Myocyte (in vitro differentiated cells): ENCODE data around the gene UQCC3. TPM values are rescaled to one million over a fixed set of nuclear protein-coding genes. Genes with fewer than 3 reads are reported as not detected.
"Not testable (repeated sequence)": the region's sequence is repeated elsewhere in the genome, so short reads cannot be mapped to it uniquely, and the experiment has no call there.

Source experiments
- DNase-seq: peaks from one replicate; pipeline ENCODE4 v3.0.0-alpha.2; 2012; ENCODE audit warnings: low read depth
- total RNA-seq: library from RNA; depleted of rRNA; stranded (reverse); fragments of >200 nt; gene quantifications from 2 replicates; pipeline ENCODE4 v1.2.3, GENCODE V29; 2014

Gene UQCC3
- total RNA-seq, 1 donor from 2014 or later: 5.7 TPM

DNA sequence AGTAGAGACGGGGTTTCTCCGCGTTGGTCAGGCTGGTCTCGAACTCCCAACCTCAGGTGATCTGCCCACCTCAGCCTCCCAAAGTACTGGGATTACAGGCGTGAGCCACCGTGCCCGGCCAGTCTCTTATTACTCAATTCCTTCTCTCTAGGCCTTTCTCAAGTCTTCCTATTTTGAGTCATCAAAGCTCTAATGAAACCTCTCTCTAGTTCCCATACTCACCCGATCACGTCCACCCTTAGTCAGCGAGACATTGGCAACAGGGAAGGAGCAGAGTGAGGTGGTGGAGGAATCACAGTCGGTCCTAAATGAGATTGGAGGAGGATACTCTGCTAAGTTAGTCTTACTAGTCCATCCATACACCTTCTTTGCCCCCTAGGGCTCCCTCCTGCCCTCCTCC is 30.8 kb downstream of the UQCC3 start:
- DNase-seq: no peak

DNA sequence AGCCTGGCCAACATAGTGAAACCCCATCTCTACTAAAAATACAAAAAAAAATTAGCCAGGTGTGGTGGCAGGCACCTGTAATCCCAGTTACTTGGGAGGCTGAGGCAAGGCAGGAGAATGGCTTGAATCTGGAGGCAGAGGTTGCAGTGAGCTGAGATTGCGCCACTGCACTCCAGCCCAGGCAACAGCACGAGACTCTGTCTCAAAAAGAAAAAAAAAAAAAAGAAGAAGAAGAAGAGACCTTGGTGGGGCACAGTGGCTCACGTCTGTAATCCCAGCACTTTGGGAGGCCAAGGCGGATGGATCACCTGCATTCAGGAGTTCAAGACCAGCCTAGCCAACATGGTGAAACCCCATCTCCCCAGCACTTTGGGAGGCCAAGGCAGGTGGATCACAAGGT is 32.4 kb downstream of the UQCC3 start:
- DNase-seq: not testable (repeated sequence)

DNA sequence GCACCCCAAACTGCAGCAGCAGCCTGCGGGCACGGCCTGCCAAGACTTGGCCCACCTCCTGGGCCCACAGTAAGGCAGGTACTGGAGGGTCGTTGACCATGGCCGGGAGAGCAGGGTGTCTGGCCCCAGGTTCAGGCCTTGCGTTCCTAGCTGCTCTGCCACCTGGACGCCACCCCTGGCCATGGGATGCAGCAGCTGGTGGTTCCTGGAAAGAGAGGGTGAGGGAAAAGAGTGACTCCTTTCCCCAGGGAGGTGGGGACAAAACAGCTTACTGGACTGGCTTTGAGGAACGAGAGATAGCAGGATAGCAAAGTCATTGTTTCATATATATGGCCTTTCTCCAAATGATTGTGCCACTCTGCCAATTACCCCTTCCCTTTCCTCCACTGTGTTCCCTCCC is 33.9 kb downstream of the UQCC3 start:
- no peak for DNase-seq

DNA sequence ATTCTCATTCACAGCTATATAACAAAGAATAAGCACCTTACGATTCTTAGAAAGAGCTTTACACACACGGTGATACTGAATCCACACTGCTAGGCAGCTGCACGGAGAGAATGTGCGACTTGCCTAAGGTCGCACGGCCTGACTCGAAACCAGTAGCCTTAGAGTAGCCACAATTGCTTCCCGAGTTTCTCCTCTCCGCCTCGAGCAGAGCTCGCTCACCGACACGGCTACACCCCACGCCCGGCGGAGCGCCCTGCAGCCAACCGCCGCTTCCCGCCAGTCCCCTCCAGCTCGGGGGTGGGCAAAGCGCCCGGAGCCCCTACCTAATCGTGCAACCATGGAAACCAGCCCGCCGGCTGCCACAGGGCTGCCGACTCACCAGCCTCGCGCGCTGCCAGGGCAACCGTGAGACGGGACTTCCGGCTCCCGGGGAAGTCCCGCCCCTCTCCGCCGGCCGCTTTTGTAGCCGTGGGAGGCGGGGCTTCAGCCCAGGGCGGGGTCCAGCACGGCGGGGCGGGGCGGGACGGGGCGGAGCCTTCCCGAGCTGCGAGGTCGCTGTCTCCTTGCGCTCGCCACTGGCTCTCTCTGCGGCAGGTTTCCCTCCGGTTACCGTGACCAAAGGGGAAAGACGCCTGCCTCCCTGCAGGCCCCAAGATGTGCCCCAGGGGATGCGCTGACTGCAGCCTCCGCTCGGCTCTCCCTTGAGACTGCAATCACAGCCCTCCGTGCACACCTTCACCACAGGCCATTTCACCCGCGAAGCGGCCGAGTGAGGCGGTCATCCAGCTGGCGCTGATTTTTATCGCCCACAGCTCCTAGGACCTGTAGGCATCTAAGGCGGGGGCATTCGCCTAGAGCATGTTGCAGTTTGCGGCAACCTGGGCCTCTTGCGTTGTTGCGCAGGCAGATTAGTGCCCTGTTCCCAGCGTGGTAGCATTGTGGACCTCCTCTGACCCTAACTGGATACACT is 34.7 kb downstream of the UQCC3 start:
- DNase-seq: peak; percentile 95

DNA sequence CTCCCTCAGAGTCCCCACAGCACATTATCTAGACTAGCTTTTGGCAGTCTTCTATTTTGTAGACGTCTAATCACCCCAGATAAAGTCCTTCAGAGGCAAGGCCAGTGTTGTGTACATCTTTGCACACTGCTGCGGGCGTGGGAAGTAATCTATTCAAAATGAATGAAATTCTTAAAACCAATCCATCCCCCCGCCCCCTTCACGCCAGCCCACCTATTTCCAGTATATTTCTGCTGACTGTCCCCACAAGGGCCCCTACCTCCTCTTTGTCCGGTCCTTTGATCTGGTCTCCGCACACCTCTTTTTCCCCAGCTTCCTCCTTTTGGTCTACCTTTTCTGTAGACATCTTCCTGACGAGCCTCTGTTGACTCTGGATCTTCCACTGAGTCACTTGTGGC is 35.4 kb downstream of the UQCC3 start:
- DNase-seq: no peak

DNA sequence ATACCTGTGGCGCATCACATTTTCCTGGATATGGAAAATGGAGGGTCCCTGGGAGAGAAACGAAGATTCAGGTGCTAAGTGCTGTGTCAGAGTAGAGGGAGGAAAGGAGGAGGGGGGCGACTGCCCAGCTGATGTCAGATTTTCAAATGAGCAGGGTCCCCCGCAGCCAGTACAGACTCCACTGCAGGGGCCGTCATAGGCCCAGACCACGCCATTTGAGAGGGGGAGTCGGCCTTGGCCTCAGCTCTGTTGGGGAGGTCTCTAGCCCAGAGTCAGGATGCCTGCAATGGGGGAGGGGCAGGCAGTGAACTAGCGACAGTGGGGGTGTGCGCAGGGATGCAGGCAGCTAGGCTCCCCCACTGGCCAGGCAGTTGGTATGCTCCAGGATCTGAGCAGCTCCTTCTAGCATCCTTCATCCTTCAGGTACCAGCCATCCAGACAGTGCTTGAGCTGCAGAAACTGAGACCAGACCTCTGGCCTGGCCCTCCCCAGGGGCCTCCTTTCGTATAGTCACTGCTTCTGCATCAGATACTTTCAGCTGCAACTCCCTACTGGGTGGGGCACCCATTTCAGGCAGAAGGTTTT is 35.9 kb downstream of the UQCC3 start, which contains the start of the genes BSCL2 and GNG3:
BSCL2 (minus strand) TSS at position 148 of the 585 bp plus-strand sequence. CDS start 229 bp downstream, outside the sequence.
GNG3 (plus strand) TSS at position 400 of the 585 bp plus-strand sequence. CDS start 620 bp downstream, outside the sequence.
- no peak for DNase-seq

DNA sequence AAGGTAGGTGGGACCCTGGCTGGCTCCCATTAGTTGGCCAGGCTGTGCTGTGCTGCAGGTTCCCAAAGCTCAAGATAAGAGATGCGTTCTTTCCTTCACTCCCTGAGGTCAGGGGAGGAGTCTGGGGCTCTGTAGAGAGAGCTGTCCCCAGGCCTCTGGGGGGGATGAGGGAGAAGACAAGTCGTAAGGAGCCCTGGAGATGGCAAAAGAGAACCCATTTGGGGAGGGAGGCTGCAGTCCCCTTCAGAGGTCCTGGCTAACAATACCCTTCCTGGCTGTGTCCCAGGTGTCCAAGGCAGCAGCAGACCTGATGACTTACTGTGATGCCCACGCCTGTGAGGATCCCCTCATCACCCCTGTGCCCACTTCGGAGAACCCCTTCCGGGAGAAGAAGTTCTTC is 36.9 kb downstream of the UQCC3 start:
- DNase-seq: no peak

DNA sequence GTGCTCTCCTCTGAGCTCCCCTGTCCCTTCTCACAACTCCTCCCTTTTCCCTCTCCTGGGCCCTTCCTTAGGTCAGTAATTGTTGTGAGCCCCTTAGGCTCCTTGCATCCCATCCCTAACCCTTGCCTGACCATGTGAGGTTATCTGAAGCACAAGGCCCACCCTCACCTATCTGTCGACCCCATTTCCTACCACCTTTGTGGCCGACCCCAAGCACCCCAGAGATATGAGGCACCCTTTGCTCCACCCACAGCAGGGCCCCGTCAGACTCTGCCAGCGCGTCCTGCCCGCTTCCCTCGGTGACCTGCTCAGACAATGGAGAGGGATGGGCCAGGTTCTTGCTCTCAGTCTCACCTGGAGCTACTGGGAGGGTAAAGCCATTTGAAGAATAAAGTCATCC is 37.3 kb downstream of the UQCC3 start:
- no peak for DNase-seq

DNA sequence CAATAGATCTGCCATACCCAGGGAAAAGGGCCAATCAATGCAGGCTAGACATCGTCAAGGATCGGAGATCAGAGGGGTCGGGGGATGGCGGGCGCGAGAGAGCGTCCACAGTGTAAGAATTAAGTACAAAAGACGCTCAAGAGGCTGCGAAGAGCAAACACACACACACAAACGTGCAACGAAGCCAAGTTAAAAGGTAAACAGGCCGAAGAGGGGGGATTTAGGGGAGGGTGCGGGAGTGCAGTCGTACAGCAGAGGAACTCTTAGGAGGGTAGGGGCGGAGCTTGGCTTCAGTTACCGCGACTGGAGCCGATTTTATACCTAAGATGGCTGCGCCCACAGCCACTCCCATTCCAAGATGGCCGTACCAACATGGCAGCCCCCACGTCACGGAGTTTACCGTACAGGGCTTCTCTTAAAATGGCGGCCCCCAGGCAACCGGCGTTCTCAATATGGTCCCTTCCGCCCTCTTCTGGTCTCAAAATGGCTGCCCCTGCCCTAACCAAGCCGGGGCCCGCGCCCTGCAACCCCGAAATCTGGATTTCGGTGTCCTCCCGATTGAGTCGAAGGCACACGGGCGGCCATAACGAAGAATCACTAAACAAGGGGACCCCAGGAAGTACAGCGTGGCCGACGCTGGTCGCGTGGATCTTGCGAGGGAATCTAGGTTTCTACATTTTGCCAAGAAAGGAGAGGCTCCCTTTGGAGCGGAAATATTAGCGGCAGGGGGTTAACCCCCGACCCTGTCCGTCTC is 38.0 kb downstream of the UQCC3 start:
- peak; percentile 98 for DNase-seq

DNA sequence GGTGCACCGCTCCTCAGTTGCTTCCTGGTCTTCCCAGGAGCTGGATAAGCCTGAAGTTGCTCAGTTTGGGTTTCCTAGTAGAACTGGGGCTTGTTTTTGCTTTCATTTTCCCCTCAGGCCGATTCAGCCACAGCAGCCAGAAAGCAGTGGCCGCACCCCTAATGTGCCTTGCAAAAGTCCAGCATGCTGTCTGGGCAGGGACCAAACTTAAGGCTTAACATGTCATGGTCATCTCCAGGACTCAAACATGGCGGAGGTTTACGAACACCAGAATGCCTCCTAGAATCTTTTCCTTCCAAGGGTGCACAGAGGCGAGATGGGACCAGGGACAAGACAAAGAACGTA is 38.5 kb downstream of the UQCC3 start:
- DNase-seq: no peak

DNA sequence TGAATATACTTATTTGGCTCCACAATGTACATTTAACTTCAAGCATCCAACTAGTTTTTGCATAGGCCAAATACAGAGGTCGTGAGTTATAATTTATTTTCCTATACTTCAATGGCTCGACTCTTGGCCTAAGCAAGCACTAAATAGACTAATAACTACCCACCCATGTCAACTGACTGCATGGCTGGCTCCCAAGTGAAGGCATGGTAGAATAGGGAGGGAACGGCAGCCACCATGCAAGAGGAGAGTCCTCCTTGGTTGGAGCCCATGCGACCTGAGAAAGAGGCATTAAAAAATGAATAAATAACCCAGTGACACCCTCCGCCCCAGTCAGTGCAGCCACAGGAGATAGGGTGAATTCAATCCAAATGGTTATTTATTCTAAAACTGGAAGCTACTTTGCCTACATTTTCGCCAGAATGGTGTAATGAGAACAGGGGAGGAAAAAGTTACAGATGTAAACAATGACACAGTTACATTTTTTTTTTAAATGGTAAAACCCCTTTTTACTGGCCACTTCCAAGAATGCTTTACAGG is 40.9 kb downstream of the UQCC3 start:
- no peak for DNase-seq

DNA sequence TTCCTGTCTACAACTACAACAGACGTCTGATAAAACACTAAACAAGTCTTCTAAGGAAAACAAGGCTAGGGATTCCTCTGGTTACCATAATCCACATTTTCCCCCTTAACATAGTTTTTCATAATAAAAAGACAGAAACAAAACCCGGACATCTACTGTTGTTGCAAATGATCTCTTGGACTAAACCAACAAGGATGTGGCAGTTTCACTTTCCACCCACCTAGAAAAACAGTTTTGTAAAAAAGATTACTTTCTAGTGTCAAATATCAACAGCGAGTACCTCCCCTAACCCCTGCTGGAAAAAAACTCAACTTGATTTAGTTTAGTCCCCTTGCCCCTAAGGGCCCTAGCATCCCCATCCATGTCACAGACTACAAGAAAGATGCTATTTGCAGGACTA is 41.4 kb downstream of the UQCC3 start:
- DNase-seq: no peak

DNA sequence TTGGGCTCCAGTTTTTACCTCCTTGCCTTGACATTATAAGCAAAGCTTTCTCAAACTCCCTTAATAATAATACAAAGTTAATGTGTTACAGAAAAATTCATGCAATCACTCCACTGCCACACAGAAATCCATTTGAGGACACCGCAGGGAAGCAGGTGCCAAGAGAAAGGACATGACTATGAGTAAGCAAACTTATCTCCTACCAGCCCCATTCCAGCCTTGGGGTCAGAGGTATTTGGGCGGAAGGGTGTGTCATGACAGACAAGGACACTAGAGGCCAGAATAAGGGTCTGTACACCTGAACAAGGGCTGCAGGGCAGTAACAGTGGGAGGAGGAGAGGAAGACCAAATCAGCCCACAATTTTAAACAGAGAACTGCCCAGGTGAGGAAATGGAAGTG is 41.9 kb downstream of the UQCC3 start:
- DNase-seq: peak; percentile 31

DNA sequence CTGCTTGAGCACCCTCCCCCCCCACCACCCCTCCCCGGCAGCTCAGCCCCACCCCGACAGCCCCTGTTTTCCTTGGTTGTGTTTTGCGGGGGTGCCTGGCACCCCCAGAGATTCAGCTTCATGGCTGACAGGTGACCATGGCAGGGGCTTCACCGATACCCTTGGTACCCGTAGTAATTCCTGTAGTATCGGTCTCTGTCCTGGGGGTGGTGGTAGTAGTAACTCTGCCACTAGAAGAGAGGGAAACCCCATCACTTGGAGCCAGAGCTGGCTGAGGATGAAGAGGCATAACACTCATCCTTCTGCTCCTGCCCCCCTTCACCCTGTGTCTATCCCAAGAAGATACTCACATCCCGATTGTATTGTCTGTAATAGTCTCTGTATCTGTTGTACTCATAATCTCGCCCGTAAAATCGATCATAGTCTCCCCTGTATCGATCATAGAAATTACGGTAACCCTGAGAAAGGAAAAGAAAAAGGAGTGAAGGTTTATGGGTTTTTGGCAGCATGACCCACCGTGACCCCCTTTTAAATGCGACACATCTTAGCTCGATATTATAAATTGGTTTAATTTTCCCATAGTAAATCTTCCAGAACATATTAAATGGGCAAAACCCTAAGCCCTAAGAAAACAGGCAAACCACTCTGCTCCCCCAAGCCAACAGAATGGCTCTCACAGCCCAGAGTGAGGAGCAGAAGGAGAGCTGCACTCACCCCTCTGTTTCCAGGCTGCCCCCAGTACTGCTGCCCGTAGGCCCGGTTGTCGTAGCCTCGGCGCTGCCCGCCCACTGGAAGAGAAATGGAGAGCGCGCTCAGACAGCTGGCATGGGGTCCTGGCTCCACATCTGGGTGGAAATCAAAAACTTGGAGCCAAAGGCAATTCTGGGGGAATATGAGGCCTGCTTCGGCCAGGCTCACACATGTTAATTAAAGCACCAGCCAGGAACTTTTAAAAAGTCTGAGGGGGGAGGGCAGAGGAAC is 44.0 kb downstream of the UQCC3 start:
- DNase-seq: no peak

DNA sequence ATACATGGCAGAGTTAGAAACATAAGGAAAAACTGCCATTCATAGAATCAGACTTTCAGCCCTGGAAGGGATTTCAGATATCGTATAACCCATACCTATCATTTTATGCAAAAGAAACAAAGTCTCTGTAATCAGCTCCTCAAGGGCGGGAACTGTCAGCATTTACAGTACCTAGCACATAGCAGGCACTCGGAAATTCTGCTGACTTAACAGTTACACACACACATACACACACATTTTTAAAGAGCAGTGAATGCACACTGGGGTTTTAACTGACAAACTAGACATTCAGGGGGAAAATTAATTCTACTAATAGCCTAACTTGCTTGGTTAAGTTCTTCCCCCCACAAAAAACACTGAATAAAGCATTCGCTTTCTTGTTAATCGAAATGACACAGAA is 44.7 kb downstream of the UQCC3 start:
- no peak for DNase-seq

DNA sequence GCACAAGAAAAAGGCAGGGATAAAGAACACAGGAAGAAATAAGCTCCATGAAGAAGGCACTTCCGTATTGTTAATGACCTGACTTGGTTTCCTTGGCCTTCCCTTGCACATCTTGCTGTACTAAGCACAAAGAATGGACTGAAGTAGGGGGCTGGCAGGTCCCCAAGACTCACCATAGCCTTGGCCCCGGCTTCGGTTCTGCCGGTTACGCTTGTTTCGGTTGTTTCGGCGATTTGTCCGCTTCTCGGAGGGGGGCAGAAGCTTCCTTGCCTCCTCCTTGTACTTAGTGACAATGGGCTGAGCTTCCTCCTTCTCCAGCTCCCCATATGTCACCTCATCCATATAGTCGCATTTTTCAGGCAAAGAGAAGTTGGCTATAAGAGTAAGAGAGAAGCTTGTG is 45.3 kb downstream of the UQCC3 start:
- DNase-seq: no peak

DNA sequence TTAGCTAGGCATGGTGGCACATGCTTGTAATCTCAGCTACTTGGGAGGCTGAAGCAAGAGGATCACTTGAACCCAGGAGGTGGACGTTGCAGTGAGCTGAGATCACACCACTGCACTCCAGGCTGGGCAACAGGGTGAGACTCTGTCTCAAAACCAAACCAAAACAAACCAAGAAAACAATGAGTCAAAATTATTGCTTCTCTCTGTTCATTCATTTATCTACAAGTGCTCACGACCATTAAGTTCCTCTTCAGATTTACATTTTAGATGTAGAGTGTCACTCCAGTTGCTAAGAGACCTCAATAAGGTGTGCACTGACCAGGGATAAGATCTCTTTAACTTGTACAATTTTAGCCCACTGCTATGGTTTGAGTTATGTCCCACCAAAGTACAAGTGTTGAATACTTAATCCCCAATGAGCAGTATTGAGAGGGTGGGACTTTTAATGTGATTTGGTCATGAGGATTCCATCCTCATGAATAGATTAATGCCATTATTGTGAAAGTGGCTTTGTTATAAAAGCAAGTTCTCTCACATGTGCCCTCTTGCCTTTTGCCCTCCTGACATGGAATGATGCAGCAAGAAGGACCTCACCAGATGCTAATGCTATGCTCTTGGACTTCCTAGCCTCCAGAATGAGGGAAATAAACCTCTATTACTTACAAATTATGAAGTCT is 48.0 kb downstream of the UQCC3 start:
- no peak for DNase-seq

DNA sequence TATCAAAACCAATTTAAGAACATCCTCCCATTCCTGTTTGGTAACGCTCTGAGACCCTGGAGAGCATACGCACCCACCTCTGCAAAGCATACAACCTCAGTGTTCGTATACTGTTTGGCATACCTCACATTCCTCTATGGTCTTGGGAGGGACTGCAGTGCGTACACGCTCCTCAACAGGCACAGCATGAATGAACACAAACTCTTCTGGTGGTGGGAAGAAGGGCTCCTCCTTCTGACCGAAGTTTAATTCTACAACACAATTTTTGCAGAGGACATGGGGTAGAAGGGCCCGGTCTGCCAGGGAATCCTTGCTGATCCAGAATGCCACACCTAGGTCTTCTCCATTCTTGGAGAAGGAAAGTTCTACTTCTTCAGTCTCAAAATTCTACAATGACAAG is 50.5 kb downstream of the UQCC3 start:
- DNase-seq: no peak
